SK-N-SH (cell line): Measurements from ENCODE around the gene NEDD1. TPM values are rescaled to one million over a fixed set of nuclear protein-coding genes. Genes with fewer than 3 reads are reported as not detected.

Source experiments
- CTCF ChIA-PET: fragments of 300-600, 350-600 bp; formaldehyde crosslinking; extraction: SDS; loops from one replicate; lab custom pipeline; 2021; lab: Yijun Ruan, JAX
- POLR2A ChIA-PET: fragments of 350-600 bp; sonication (Branson Sonifier 250); formaldehyde crosslinking; extraction: SDS; loops from one replicate; lab custom pipeline; 2020; ENCODE audit warnings: antibody characterized with exemption, inconsistent platforms; lab: Yijun Ruan, JAX
- DNase-seq: peaks from one replicate; pipeline ENCODE4 v3.0.0; 2012
- H2AFZ ChIP-seq: fragments of 200-600 bp; sonication (generic); 2 replicates; pipeline ENCODE4 v1.8.1; 2016; ENCODE audit warnings: antibody characterized with exemption, mild to moderate bottlenecking, low read depth
- H3F3A ChIP-seq: fragments of 200-600 bp; sonication (generic); replicated peaks from 2 replicates; pipeline ENCODE3; 2016; ENCODE audit warnings: antibody characterized with exemption, mild to moderate bottlenecking; ENCODE audit not compliant: insufficient read depth
- H3K27ac ChIP-seq, 2 experiments: fragments of 200-500 bp in 1 of 2; fragments of 200-600 bp in 1 of 2; sonication (Bioruptor generic) in 1 of 2; sonication (generic), shearing (Covaris generic) in 1 of 2; 2 replicates each; pipeline versions ENCODE4 v1.5.1 to v1.6.1; 2014 to 2016; ENCODE audit warnings: low read depth in 2 of 2, inconsistent platforms in 1 of 2, low read length in 1 of 2, mild to moderate bottlenecking in 1 of 2, mixed read lengths in 1 of 2
- H3K27me3 ChIP-seq: fragments of 200-600 bp; sonication (generic), shearing (Covaris generic); 2 replicates; pipeline ENCODE4 v1.6.1; 2016; ENCODE audit warnings: mixed run types; ENCODE audit not compliant: insufficient read depth
- H3K36me3 ChIP-seq, 2 experiments: fragments of 200-500 bp in 1 of 2; fragments of 200-600 bp in 1 of 2; sonication (Bioruptor generic) in 1 of 2; sonication (generic) in 1 of 2; replicated peaks in 1 of 2; 2 replicates each; pipeline versions ENCODE3 to v1.5.1; 2014 to 2016; ENCODE audit warnings: low read length in 1 of 2, mild to moderate bottlenecking in 1 of 2; ENCODE audit not compliant: insufficient read depth in 2 of 2, control insufficient read depth in 1 of 2
- H3K4me1 ChIP-seq, 2 experiments: fragments of 200-500 bp in 1 of 2; fragments of 200-600 bp in 1 of 2; sonication (Bioruptor generic) in 1 of 2; sonication (generic), shearing (Covaris generic) in 1 of 2; 2 replicates each; pipeline versions ENCODE4 v1.5.1 to v1.6.1; 2014 to 2016; ENCODE audit warnings: low read depth in 1 of 2, low read length in 1 of 2, mixed run types in 1 of 2; ENCODE audit not compliant: insufficient read depth in 2 of 2, control insufficient read depth in 1 of 2
- H3K4me2 ChIP-seq: fragments of 200-600 bp; sonication (generic), shearing (Covaris generic); 2 replicates; pipeline ENCODE4 v1.6.1; 2017; ENCODE audit warnings: mixed run types
- H3K4me3 ChIP-seq, 2 experiments: fragments of 200-500 bp in 1 of 2; fragments of 200-600 bp in 1 of 2; sonication (Bioruptor generic) in 1 of 2; sonication (generic), shearing (Covaris generic) in 1 of 2; 2 replicates each; pipeline versions ENCODE4 v1.5.1 to v1.8.1; 2014 to 2016; ENCODE audit warnings: low read depth in 2 of 2, inconsistent platforms in 1 of 2, low read length in 1 of 2, mild to moderate bottlenecking in 1 of 2, mixed read lengths in 1 of 2, moderate library complexity in 1 of 2
- H3K79me2 ChIP-seq: fragments of 200-600 bp; sonication (generic); 2 replicates; pipeline ENCODE4 v1.8.1; 2017; ENCODE audit warnings: mild to moderate bottlenecking; ENCODE audit not compliant: insufficient read depth
- H3K9ac ChIP-seq: fragments of 200-600 bp; sonication (generic); 2 replicates; pipeline ENCODE4 v1.6.1; 2017; ENCODE audit warnings: mixed run types
- H3K9me2 ChIP-seq: fragments of 200-600 bp; sonication (generic); 2 replicates; pipeline ENCODE4 v1.6.1; 2017; ENCODE audit warnings: mixed run types
- H3K9me3 ChIP-seq: fragments of 200-600 bp; sonication (generic); 2 replicates; pipeline ENCODE4 v1.6.1; 2017; ENCODE audit warnings: mixed run types, mild to moderate bottlenecking, moderate library complexity
- H4K20me1 ChIP-seq: fragments of 200-600 bp; sonication (generic); 2 replicates; pipeline ENCODE4 v1.6.1; 2017; ENCODE audit warnings: mild to moderate bottlenecking, mixed run types; ENCODE audit not compliant: insufficient read depth
- EP300 ChIP-seq, 2 experiments: IDR thresholded peaks; 2 replicates each; pipeline versions ENCODE4 v1.4.0 to v1.6.1; 2012; ENCODE audit warnings: borderline replicate concordance in 1 of 2, low read depth in 1 of 2, low read length in 1 of 2
- EZH2phosphoT487 ChIP-seq: fragments of 200-600 bp; sonication (generic); IDR thresholded peaks from 2 replicates; pipeline ENCODE4 v1.6.1; 2017; ENCODE audit warnings: low read depth, mixed run types, mild to moderate bottlenecking, antibody characterized with exemption, moderate library complexity, borderline replicate concordance
- FOSL2 ChIP-seq: IDR thresholded peaks from 2 replicates; pipeline ENCODE4 v1.4.0; 2012; ENCODE audit warnings: low read depth, mild to moderate bottlenecking, moderate library complexity, borderline replicate concordance
- GABPA ChIP-seq: IDR thresholded peaks from 2 replicates; pipeline ENCODE4 v1.4.0; 2012; ENCODE audit warnings: low read depth, mild to moderate bottlenecking
- GATA2 ChIP-seq: sonication (generic); formaldehyde crosslinking; IDR thresholded peaks from 2 replicates; pipeline ENCODE4 v1.5.0; 2020; ENCODE audit warnings: mild to moderate bottlenecking, missing genetic modification reagents
- JUND ChIP-seq: IDR thresholded peaks from 2 replicates; pipeline ENCODE4 v1.4.0; 2012
- MAX ChIP-seq: IDR thresholded peaks from 2 replicates; pipeline ENCODE4 v1.4.0; 2012; ENCODE audit warnings: low read depth
- NRF1 ChIP-seq: IDR thresholded peaks from 2 replicates; pipeline ENCODE4 v1.6.1; 2012; ENCODE audit warnings: low read depth, mild to moderate bottlenecking, low read length
- POLR2AphosphoS5 ChIP-seq: IDR thresholded peaks from 2 replicates; pipeline ENCODE4 v1.6.1; 2012; ENCODE audit warnings: low read depth, low read length
- RAD21 ChIP-seq: IDR thresholded peaks from 2 replicates; pipeline ENCODE4 v1.6.1; 2012; ENCODE audit warnings: mild to moderate bottlenecking, low read length
- RCOR1 ChIP-seq: fragments of 150-350 bp; IDR thresholded peaks from 2 replicates; pipeline ENCODE4 v1.6.1; 2017; ENCODE audit warnings: antibody characterized with exemption, low read length
- REST ChIP-seq: IDR thresholded peaks from 2 replicates; pipeline ENCODE4 v1.6.1; 2012; ENCODE audit warnings: mild to moderate bottlenecking, low read depth, low read length, moderate library complexity
- SMC3 ChIP-seq: IDR thresholded peaks from 2 replicates; pipeline ENCODE4 v1.6.1; 2012; ENCODE audit warnings: low read depth, low read length, improper control_type of control experiment
- TCF12 ChIP-seq: IDR thresholded peaks from 2 replicates; pipeline ENCODE4 v1.4.0; 2012
- TEAD4 ChIP-seq: IDR thresholded peaks from 2 replicates; pipeline ENCODE4 v1.4.0; 2012; ENCODE audit warnings: mild to moderate bottlenecking, borderline replicate concordance; ENCODE audit not compliant: insufficient read depth
- USF2 ChIP-seq: fragments of 150-350 bp; IDR thresholded peaks from 2 replicates; pipeline ENCODE4 v1.6.1; 2017; ENCODE audit warnings: antibody characterized with exemption, low read length, low read depth, borderline replicate concordance
- ZBTB33 ChIP-seq: IDR thresholded peaks from 2 replicates; pipeline ENCODE4 v1.4.0; 2012; ENCODE audit warnings: low read depth, borderline replicate concordance
- WGBS: methylation state at CpG from one replicate; pipeline ENCODE4 v1.1.6; 2017; ENCODE audit warnings: low lambda C conversion rate; 5-methylcytosine and 5-hydroxymethylcytosine counted together
- polyA plus RNA-seq, 3 experiments: library from polyadenylated mRNA; depleted of rRNA; stranded (reverse); fragments of >200 nt; gene quantifications; 2 replicates each; pipeline ENCODE4 v1.2.3, GENCODE V29; 2012

Gene NEDD1
- polyA plus RNA-seq, 1 of the 3 experiments (the other 2 are of a cell fraction): 6.0 TPM

- Histone ChIP-seq H3K9ac (no peak overlapping the region), H3K9me3 (no peaks in the 10 kb centered on the region), H3K27me3 (no peaks in the 10 kb centered on the region), H3F3A (no peaks in the 10 kb centered on the region), H3K27ac (no peak overlapping the region), H4K20me1 (no peaks in the 10 kb centered on the region), H3K36me3 (peaks cover 11 to 16% of the 10 kb centered on the region in 2 experiments), H3K79me2 (peaks cover 88% of the 10 kb centered on the region), H3K4me2 (no peak overlapping the region), H3K4me1 (peaks cover 8 to 12% of the 10 kb centered on the region in 2 experiments; a peak in 2 of 4 replicates), H2AFZ (no peak overlapping the region), H3K4me3 (no peak overlapping the region), H3K9me2 (no peaks in the 10 kb centered on the region)
- DNase-seq: no peak
- CTCF ChIA-PET: no interaction called here
- WGBS: 95% methylated on average over 2 of the region's 2 CpGs
- POLR2A ChIA-PET: no interaction called here
- no peak for TF ChIP-seq GATA2
- no peak for TF ChIP-seq TEAD4
- no peak for TF ChIP-seq NRF1
- no peak for TF ChIP-seq USF2
- no peak for TF ChIP-seq EZH2phosphoT487
- no peak for TF ChIP-seq ZBTB33
- TF ChIP-seq MAX: no peak
- TF ChIP-seq EP300 (IDR thresholded peaks at IDR 0.05; ENCODE audit: borderline replicate concordance in 1 of 2, low read depth in 1 of 2, low read length in 1 of 2): no peak
- no peak for TF ChIP-seq POLR2AphosphoS5
- no peak for TF ChIP-seq GABPA
- no peak for TF ChIP-seq RAD21
- no peak for TF ChIP-seq SMC3
Measured at GRCh38 chr12:96912261-96912660, 5.2 kb downstream of the NEDD1 start.

GRCh38 chr12:96912943-96913342 lies 5.9 kb downstream of the NEDD1 start:
- no peaks in the 10 kb centered on the region for H3K9me3 ChIP-seq
- H3F3A ChIP-seq: no peaks in the 10 kb centered on the region
- WGBS: 93% methylated on average over 2 of the region's 2 CpGs
- H3K79me2 ChIP-seq: peaks cover 86% of the 10 kb centered on the region
- no peaks in the 10 kb centered on the region for H3K9me2 ChIP-seq
- no peak overlapping the region for H3K4me3 ChIP-seq
- no peak overlapping the region for H2AFZ ChIP-seq
- DNase-seq: no peak
- H3K27me3 ChIP-seq: no peaks in the 10 kb centered on the region
- no peak overlapping the region for H3K4me2 ChIP-seq
- CTCF ChIA-PET: no interaction called here
- peaks cover 11 to 16% of the 10 kb centered on the region in 2 experiments for H3K36me3 ChIP-seq
- no peak overlapping the region for H3K9ac ChIP-seq
- POLR2A ChIA-PET: no interaction called here
- no peaks in the 10 kb centered on the region for H4K20me1 ChIP-seq
- peaks cover 8 to 10% of the 10 kb centered on the region in 2 experiments; a peak in 2 of 4 replicates for H3K4me1 ChIP-seq
- no peak overlapping the region for H3K27ac ChIP-seq
- TF ChIP-seq RCOR1 (no peak), MAX (no peak), FOSL2 (no peak), EP300 (IDR thresholded peaks at IDR 0.05; ENCODE audit: borderline replicate concordance in 1 of 2, low read depth in 1 of 2, low read length in 1 of 2) (no peak), TCF12 (no peak), ZBTB33 (no peak), REST (no peak), JUND (no peak), GABPA (no peak), RAD21 (no peak), POLR2AphosphoS5 (no peak), GATA2 (no peak), NRF1 (no peak)
